ENCODE data around the gene GATD1. TPM values are rescaled to one million over a fixed set of nuclear protein-coding genes. Genes with fewer than 3 reads are reported as not detected.

Gene GATD1
- total and polyA plus RNA-seq, 9 of the 15 experiments (the other 6 are each of a cell fraction or from before 2014, with no cell fraction given): 2.8 to 144 (median 36.9) TPM

- no peak for TF ChIP-seq TEAD4 (IDR thresholded peaks at IDR 0.05; ENCODE audit: low read length)
- no peak for TF ChIP-seq TEAD4 (CRISPR knock-in tag; IDR thresholded peaks at IDR 0.05; ENCODE audit: borderline replicate concordance)
- TF ChIP-seq XRCC5 (IDR thresholded peaks at IDR 0.05; ENCODE audit: low read depth, low read length): no peak
- no peak for TF ChIP-seq NBN (IDR thresholded peaks at IDR 0.05; ENCODE audit: low read depth)
- peak; percentile 20 for TF ChIP-seq CTCFL (IDR thresholded peaks at IDR 0.05; ENCODE audit: borderline replicate concordance, insufficient read depth, low read depth, low read length, poor library complexity, severe bottlenecking)
- TF ChIP-seq GABPB2 (CRISPR knock-in tag; conservative IDR thresholded peaks at IDR 0.05): no peak
- TF ChIP-seq FOXK1 (CRISPR knock-in tag; IDR thresholded peaks at IDR 0.05; ENCODE audit: borderline replicate concordance): no peak
- no peak for TF ChIP-seq GTF2E2 (tag; IDR thresholded peaks at IDR 0.05)
- TF ChIP-seq PATZ1 (CRISPR knock-in tag; IDR thresholded peaks at IDR 0.05; ENCODE audit: borderline replicate concordance): no peak
- no peak for TF ChIP-seq PTBP1 (IDR thresholded peaks at IDR 0.05; ENCODE audit: low read depth, low read length)
- no peak for TF ChIP-seq TCF7L2 (IDR thresholded peaks at IDR 0.05; ENCODE audit: low read depth, low read length)
- TF ChIP-seq ZNF263 (CRISPR knock-in tag; IDR thresholded peaks at IDR 0.05; ENCODE audit: borderline replicate concordance): no peak
- no peak for TF ChIP-seq GATA2 (CRISPR knock-in tag; IDR thresholded peaks at IDR 0.05)
- TF ChIP-seq LCOR (CRISPR knock-in tag; IDR thresholded peaks at IDR 0.05): no peak
- TF ChIP-seq LEF1 (IDR thresholded peaks at IDR 0.05): no peak
- TF ChIP-seq YBX1 (IDR thresholded peaks at IDR 0.05): no peak
- TF ChIP-seq RUNX1 (IDR thresholded peaks at IDR 0.05; ENCODE audit: low read depth): no peak
- no peak for TF ChIP-seq ID3 (CRISPR knock-in tag; IDR thresholded peaks at IDR 0.05)
- TF ChIP-seq ID3 (tag; IDR thresholded peaks at IDR 0.05): no peak
- no peak for TF ChIP-seq SRF (CRISPR knock-in tag; IDR thresholded peaks at IDR 0.05)
- no peak for TF ChIP-seq ZNF707 (CRISPR knock-in tag; conservative IDR thresholded peaks at IDR 0.05)
- TF ChIP-seq ARID1B (IDR thresholded peaks at IDR 0.05): no peak
- TF ChIP-seq ZC3H4 (CRISPR knock-in tag; IDR thresholded peaks at IDR 0.05; ENCODE audit: borderline replicate concordance): no peak
- no peak for TF ChIP-seq DLX4 (CRISPR knock-in tag; IDR thresholded peaks at IDR 0.05)
- peak; percentile 63 for TF ChIP-seq ZNF384 (IDR thresholded peaks at IDR 0.05; ENCODE audit: low read depth, low read length)
Measured at GRCh38 chr11:777288-778255, at the start of gene GATD1 (continued).

All from K562 (cell line).